ENCODE data around the gene PTTG1IP2. TPM values are rescaled to one million over a fixed set of nuclear protein-coding genes. Genes with fewer than 3 reads are reported as not detected.

The PTTG1IP2 gene
- total RNA-seq, 1 experiment from 2014 or later = not detected

- Histone ChIP-seq H3T11ph (ENCODE audit: low read length) (no peak overlapping the region), H3K23ac (ENCODE audit: insufficient read length, low read depth, low read length) (no peak overlapping the region), H4K91ac (ENCODE audit: insufficient read length, low read depth, low read length) (no peak overlapping the region), H3K4ac (ENCODE audit: low read depth, low read length) (no peak overlapping the region), H2AFZ (ENCODE audit: low read length) (no peak overlapping the region), H2BK120ac (ENCODE audit: low read depth, low read length, poor library complexity, severe bottlenecking) (no peak overlapping the region), H4K8ac (replicated peaks; ENCODE audit: insufficient read length, low read depth, low read length) (no peak overlapping the region), H2BK15ac (ENCODE audit: low read depth, low read length) (no peak overlapping the region), H2BK5ac (ENCODE audit: insufficient read length, low read length) (no peak overlapping the region), H3K79me1 (ENCODE audit: insufficient read depth, low read depth, low read length, poor library complexity, severe bottlenecking) (no peaks in the 10 kb centered on the region), H3K27ac (ENCODE audit: insufficient read length, low read depth, low read length) (no peak overlapping the region), H3K23me2 (ENCODE audit: insufficient read length, low read depth, low read length, poor library complexity, severe bottlenecking) (no peaks in the 10 kb centered on the region), H3K27me3 (ENCODE audit: insufficient read depth, low read length) (no peaks in the 10 kb centered on the region), H4K5ac (ENCODE audit: insufficient read length, low read depth, low read length) (no peak overlapping the region), H3K9ac (ENCODE audit: extremely low read depth, insufficient read length, low read length) (no peak overlapping the region), H3K18ac (ENCODE audit: insufficient read length, low read depth, low read length) (no peak overlapping the region), H2BK20ac (ENCODE audit: low read depth, low read length, poor library complexity, severe bottlenecking) (no peak overlapping the region), H4K20me1 (ENCODE audit: control insufficient read depth, insufficient read depth, insufficient read length) (no peaks in the 10 kb centered on the region), H3K14ac (ENCODE audit: insufficient read depth, low read length) (no peak overlapping the region), H2BK12ac (ENCODE audit: insufficient read length, low read depth, low read length) (no peak overlapping the region), H3K56ac (ENCODE audit: insufficient read length, low read depth, low read length) (no peak overlapping the region), H3K4me1 (ENCODE audit: insufficient read depth, low read length) (no peaks in the 10 kb centered on the region), H3K79me2 (ENCODE audit: insufficient read depth, low read length) (no peaks in the 10 kb centered on the region), H3K4me2 (ENCODE audit: insufficient read depth, insufficient read length, low read length) (no peak overlapping the region), H3K9me3 (ENCODE audit: control insufficient read depth, low read depth, low read length) (no peaks in the 10 kb centered on the region), H2AK5ac (ENCODE audit: insufficient read length, low read length) (no peak overlapping the region)
- Mint-ChIP-seq H3K27ac (no peak overlapping the region), H3K27me3 (ENCODE audit: low read depth) (no peaks in the 10 kb centered on the region), H3K9me3 (no peaks in the 10 kb centered on the region), H3K4me3 (no peak overlapping the region), H3K4me1 (peaks cover under 1 to 4% of the 10 kb centered on the region in 2 experiments; a peak in 2 of 4 replicates), H3K36me3 (ENCODE audit: insufficient read depth in 1 of 3, low read depth in 3 of 3) (no peaks in the 10 kb centered on the region)
- DNase-seq = no peak
- TF ChIP-seq CTCF (conservative IDR thresholded peaks at IDR 0.05) = no peak
- WGBS (ENCODE audit: extremely low coverage, insufficient read length, low lambda C conversion rate) = no CpG with 5 or more reads among the region's 3 CpGs
Observed at GRCh38 chr7:90512821-90513254, 43.4 kb downstream of the PTTG1IP2 start.

Measured in H9 (cell line).